PFSK-1 (cell line): ENCODE data around the gene NPM1.

Source experiments
- FOXP2 ChIP-seq: optimal IDR thresholded peaks from 2 replicates; pipeline ENCODE3; 2011; ENCODE audit warnings: borderline replicate concordance, control low read depth, inconsistent platforms; ENCODE audit not compliant: insufficient read depth; ENCODE audit errors: extremely low read length, extremely low read depth
- POLR2AphosphoS5 ChIP-seq: IDR thresholded peaks from 2 replicates; pipeline ENCODE4 v1.6.1; 2012; ENCODE audit warnings: low read depth, mild to moderate bottlenecking, control low read depth, low read length, moderate library complexity
- SIN3A ChIP-seq: IDR thresholded peaks from 2 replicates; pipeline ENCODE4 v1.6.1; 2012; ENCODE audit warnings: mild to moderate bottlenecking, low read length, moderate library complexity, borderline replicate concordance; ENCODE audit not compliant: insufficient read depth
- TAF1 ChIP-seq: IDR thresholded peaks from 2 replicates; pipeline ENCODE4 v1.6.1; 2012; ENCODE audit warnings: low read length, control low read depth, borderline replicate concordance; ENCODE audit not compliant: insufficient read depth
- TF ChIP-seq, protein P1 (sequence below), 2 experiments: IDR thresholded peaks; 2 replicates each; pipeline versions ENCODE4 v1.6.1 to v1.8.0; 2011 to 2012; ENCODE audit warnings: low read depth in 2 of 2, low read length in 2 of 2, control low read depth in 1 of 2, inconsistent platforms in 1 of 2, mild to moderate bottlenecking in 1 of 2, moderate library complexity in 1 of 2; ENCODE audit not compliant: insufficient read depth in 1 of 2

The NPM1 gene

DNA sequence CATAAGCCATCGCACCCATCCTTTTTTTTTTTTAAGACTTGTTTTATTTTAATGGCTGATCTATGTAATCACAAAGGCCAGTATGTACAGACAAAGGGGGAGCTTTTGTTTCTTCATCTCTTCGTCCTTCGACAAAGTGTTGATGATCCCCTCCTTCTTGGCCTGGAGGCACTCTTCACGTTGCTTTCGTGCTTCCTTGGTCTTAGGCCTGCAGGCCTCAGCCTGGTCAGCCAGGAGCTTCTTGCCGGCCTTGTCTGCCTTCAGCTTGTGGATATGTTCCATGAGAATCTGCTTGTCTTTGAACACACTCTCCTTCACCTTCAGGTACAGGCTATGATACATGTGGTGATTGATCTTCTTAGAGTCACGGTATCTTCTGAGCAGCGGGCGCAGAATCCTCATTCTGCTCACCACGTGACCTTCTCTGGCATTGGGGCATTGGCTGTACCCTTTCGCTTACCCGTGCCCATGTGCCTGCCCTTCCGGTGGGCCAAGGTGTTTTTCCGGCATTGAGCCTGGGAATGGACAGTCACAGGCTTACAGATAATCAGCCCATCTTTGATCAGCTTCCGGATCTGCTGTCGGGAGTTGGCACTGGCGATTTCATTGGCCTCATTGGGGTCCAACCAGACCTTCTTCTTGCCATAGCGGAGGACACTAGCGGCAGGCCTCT, 42.6 kb upstream of the NPM1 start:
- TF ChIP-seq SIN3A (no peak), FOXP2 (no peak), TAF1 (no peak), POLR2AphosphoS5 (no peak)
- TF ChIP-seq, protein P1, sequence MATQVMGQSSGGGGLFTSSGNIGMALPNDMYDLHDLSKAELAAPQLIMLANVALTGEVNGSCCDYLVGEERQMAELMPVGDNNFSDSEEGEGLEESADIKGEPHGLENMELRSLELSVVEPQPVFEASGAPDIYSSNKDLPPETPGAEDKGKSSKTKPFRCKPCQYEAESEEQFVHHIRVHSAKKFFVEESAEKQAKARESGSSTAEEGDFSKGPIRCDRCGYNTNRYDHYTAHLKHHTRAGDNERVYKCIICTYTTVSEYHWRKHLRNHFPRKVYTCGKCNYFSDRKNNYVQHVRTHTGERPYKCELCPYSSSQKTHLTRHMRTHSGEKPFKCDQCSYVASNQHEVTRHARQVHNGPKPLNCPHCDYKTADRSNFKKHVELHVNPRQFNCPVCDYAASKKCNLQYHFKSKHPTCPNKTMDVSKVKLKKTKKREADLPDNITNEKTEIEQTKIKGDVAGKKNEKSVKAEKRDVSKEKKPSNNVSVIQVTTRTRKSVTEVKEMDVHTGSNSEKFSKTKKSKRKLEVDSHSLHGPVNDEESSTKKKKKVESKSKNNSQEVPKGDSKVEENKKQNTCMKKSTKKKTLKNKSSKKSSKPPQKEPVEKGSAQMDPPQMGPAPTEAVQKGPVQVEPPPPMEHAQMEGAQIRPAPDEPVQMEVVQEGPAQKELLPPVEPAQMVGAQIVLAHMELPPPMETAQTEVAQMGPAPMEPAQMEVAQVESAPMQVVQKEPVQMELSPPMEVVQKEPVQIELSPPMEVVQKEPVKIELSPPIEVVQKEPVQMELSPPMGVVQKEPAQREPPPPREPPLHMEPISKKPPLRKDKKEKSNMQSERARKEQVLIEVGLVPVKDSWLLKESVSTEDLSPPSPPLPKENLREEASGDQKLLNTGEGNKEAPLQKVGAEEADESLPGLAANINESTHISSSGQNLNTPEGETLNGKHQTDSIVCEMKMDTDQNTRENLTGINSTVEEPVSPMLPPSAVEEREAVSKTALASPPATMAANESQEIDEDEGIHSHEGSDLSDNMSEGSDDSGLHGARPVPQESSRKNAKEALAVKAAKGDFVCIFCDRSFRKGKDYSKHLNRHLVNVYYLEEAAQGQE (IDR thresholded peaks at IDR 0.05; ENCODE audit: insufficient read depth in 1 of 2, low read depth in 2 of 2, low read length in 2 of 2), result no peak

DNA sequence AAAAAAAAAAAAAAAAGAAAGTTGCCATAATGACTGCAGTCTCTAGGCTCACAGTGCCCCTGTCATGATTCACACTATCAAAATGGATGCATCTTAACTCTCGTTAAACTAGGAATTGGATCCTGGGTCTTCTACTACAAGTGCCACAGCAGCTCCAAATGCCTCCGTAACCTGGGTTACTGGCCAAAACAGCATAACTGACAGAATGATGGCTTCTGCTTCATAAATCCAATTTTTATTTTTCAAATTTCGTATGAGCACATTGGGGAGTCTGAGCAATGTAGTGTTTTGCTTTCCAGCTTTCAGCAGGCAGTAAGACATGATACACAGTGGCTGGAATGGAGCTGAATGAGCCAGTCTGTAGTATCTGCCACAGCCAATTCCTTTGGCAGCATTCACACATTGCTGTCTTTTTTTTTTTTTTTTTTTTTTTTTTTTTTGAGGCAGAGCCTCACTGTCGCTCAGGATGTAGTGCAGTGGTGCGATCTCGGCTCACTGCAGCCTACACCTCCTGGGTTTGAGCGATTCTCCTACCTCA, 36.0 kb upstream of the NPM1 start:
- no peak for TF ChIP-seq POLR2AphosphoS5
- TF ChIP-seq, protein P1 (IDR thresholded peaks at IDR 0.05; ENCODE audit: insufficient read depth in 1 of 2, low read depth in 2 of 2, low read length in 2 of 2), result no peak
- TF ChIP-seq TAF1, result no peak
- TF ChIP-seq FOXP2, result no peak

DNA sequence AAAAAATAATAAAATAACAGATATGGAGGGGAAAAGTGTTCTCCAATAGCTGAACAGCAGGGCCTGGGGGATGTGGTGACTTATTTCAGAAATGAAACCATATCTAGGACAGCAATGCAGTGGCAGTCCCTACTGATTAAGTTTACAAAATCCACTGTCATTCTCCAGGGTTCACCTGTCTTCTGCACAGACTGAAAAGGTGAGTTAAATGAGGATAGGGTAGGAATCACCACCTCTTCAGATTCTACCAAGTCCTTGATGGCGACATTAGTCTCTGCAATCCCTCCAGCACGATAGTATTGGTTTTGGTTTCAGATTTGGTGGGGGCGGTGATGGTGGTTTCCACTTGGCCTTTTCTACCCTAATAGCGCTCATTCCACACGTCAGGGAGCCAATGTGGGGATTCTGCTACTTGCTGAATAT, 32.3 kb upstream of the NPM1 start:
- TF ChIP-seq TAF1 (no peak), SIN3A (no peak), FOXP2 (no peak)
- TF ChIP-seq, protein P1 (IDR thresholded peaks at IDR 0.05; ENCODE audit: insufficient read depth in 1 of 2, low read depth in 2 of 2, low read length in 2 of 2), result no peak

DNA sequence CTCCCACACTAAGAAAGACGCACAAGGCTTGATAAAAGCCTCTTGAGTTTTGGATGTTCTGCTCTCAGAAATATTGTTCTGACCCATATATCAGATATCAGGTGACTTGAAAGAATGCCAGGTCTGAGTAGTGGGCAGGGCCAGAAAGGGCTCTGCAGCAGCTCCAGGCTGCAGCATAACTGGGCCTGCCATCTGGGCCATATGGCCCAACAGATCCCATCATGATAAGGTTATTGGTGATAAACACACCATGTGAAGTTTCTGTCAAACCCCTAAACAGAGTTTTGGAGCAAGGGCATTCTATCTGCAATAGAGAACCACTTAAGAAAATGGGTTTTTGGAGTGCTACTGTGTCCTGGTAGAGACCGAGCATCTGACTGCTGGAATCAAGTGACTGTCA, 29.8 kb upstream of the NPM1 start:
- no peak for TF ChIP-seq POLR2AphosphoS5
- TF ChIP-seq, protein P1 (IDR thresholded peaks at IDR 0.05; ENCODE audit: insufficient read depth in 1 of 2, low read depth in 2 of 2, low read length in 2 of 2), result no peak
- TF ChIP-seq TAF1, result no peak
- TF ChIP-seq FOXP2, result no peak
- no peak for TF ChIP-seq SIN3A

DNA sequence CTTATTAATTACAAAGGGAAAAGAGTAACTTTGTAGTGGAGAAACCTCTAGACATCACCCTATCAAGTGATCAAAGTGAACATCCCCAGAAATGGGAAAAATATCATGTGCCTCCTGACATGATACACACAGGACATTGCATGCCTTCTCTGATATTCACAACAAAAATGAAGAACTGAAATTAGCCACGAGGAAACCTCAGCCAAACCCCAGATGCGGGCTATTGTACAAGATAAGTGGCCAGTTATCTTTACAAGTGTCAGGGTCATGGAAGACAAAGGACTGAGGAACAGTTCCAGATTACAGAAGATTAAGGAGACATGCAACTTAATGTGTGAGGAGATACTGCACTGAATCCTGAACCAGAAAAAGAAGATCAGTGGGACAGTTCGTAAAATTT, 23.8 kb upstream of the NPM1 start:
- no peak for TF ChIP-seq FOXP2
